IMR-90 (cell line): ENCODE results near the gene SPATA24. TPM values are rescaled to one million over a fixed set of nuclear protein-coding genes. Genes with fewer than 3 reads are reported as not detected.

ENCODE experiments used
- ATAC-seq: fragments of 200-7000 bp; cut with Tn5 transposase; 2 replicates; pipeline ENCODE4 v1.9.1; 2020; ENCODE audit warnings: low read depth, mild to moderate bottlenecking, moderate library complexity
- BruUV-seq: library from RNA; stranded (reverse); fragments of 400-500 nt; replicated peaks from 2 replicates; lab custom pipeline; 2021; lab: Mats Ljungman, UMichigan
- CTCF ChIA-PET: fragments of 300-600 bp; formaldehyde crosslinking; extraction: SDS; loops from one replicate; lab custom pipeline; 2021; ENCODE audit warnings: antibody characterized with exemption; lab: Yijun Ruan, JAX
- POLR2A ChIA-PET: fragments of 300-600 bp; sonication (Branson Sonifier 250); formaldehyde crosslinking; loops from one replicate; lab custom pipeline; 2022; ENCODE audit warnings: antibody characterized with exemption; ENCODE audit not compliant: unreplicated experiment; lab: Charles Lee
- DNase-seq: peaks from one replicate; pipeline ENCODE4 v3.0.0; 2013
- H2AFZ ChIP-seq: replicated peaks from 2 replicates; pipeline ENCODE3; 2013; ENCODE audit warnings: low read length, mild to moderate bottlenecking; ENCODE audit not compliant: poor library complexity
- H2AK5ac ChIP-seq: 2 replicates; pipeline ENCODE4 v1.6.1; 2013; ENCODE audit warnings: low read depth, low read length, inconsistent platforms
- H2AK9ac ChIP-seq: replicated peaks from 2 replicates; pipeline ENCODE3; 2013; ENCODE audit warnings: mild to moderate bottlenecking, low read depth, low read length, moderate library complexity; ENCODE audit not compliant: poor library complexity
- H2BK120ac ChIP-seq: 2 replicates; pipeline ENCODE4 v1.6.1; 2013; ENCODE audit warnings: low read depth, low read length, inconsistent platforms
- H2BK15ac ChIP-seq: 3 replicates; pipeline ENCODE4 v1.6.1; 2013; ENCODE audit warnings: low read depth, low read length, inconsistent platforms
- H2BK20ac ChIP-seq: 2 replicates; pipeline ENCODE4 v1.6.1; 2013; ENCODE audit warnings: low read depth, mild to moderate bottlenecking, inconsistent platforms, low read length, moderate library complexity
- H2BK5ac ChIP-seq: 2 replicates; pipeline ENCODE4 v1.6.1; 2013; ENCODE audit warnings: mild to moderate bottlenecking, low read depth, low read length, inconsistent platforms; ENCODE audit not compliant: poor library complexity, severe bottlenecking
- H3K14ac ChIP-seq: replicated peaks from 2 replicates; pipeline ENCODE4 v1.6.1; 2013; ENCODE audit warnings: low read depth, low read length, inconsistent platforms
- H3K18ac ChIP-seq: 2 replicates; pipeline ENCODE4 v1.6.1; 2013; ENCODE audit warnings: low read depth, low read length, control low read depth
- H3K23ac ChIP-seq: 2 replicates; pipeline ENCODE4 v1.6.1; 2013; ENCODE audit warnings: low read depth, low read length, inconsistent platforms
- H3K27ac ChIP-seq: 2 replicates; pipeline ENCODE4 v1.5.1; 2013; ENCODE audit warnings: mild to moderate bottlenecking, control low read depth, low read length; ENCODE audit not compliant: insufficient read depth
- H3K27me3 ChIP-seq: 2 replicates; pipeline ENCODE4 v1.6.1; 2013; ENCODE audit warnings: low read length; ENCODE audit not compliant: control insufficient read depth, insufficient read depth
- H3K36me3 ChIP-seq: 2 replicates; pipeline ENCODE4 v1.6.1; 2013; ENCODE audit warnings: low read length, mixed read lengths; ENCODE audit not compliant: control insufficient read depth, insufficient read depth
- H3K4ac ChIP-seq: 2 replicates; pipeline ENCODE4 v1.6.1; 2013; ENCODE audit warnings: low read depth, low read length, inconsistent platforms
- H3K4me1 ChIP-seq: 2 replicates; pipeline ENCODE4 v1.6.1; 2013; ENCODE audit warnings: low read length, mixed read lengths; ENCODE audit not compliant: control insufficient read depth, insufficient read depth
- H3K4me2 ChIP-seq: 2 replicates; pipeline ENCODE4 v1.6.1; 2013; ENCODE audit warnings: low read depth, mild to moderate bottlenecking, control low read depth, low read length, moderate library complexity
- H3K4me3 ChIP-seq: 2 replicates; pipeline ENCODE4 v1.5.1; 2013; ENCODE audit warnings: low read depth, mild to moderate bottlenecking, control low read depth, low read length, moderate library complexity; ENCODE audit not compliant: insufficient read depth
- H3K56ac ChIP-seq: 2 replicates; pipeline ENCODE4 v1.6.1; 2013; ENCODE audit warnings: low read length, inconsistent platforms; ENCODE audit not compliant: insufficient read depth; ENCODE audit errors: extremely low read depth
- H3K79me1 ChIP-seq, 2 experiments: 2 replicates each; pipeline ENCODE4 v1.6.1; 2013; ENCODE audit warnings: low read length in 2 of 2, inconsistent platforms in 1 of 2, low read depth in 1 of 2
- H3K9ac ChIP-seq: 2 replicates; pipeline ENCODE4 v1.6.1; 2013; ENCODE audit warnings: low read depth, low read length, control low read depth
- H3K9me1 ChIP-seq: 2 replicates; pipeline ENCODE4 v1.6.1; 2013; ENCODE audit warnings: low read length, inconsistent platforms; ENCODE audit not compliant: insufficient read depth
- H3K9me3 ChIP-seq: 2 replicates; pipeline ENCODE4 v1.6.1; 2013; ENCODE audit warnings: low read length; ENCODE audit not compliant: control insufficient read depth, insufficient read depth
- H4K20me1 ChIP-seq: 2 replicates; pipeline ENCODE4 v1.6.1; 2013; ENCODE audit warnings: low read length, inconsistent platforms; ENCODE audit not compliant: insufficient read depth
- H4K5ac ChIP-seq: 2 replicates; pipeline ENCODE4 v1.6.1; 2013; ENCODE audit warnings: mild to moderate bottlenecking, low read depth, low read length, control low read depth
- H4K8ac ChIP-seq, 2 experiments: 2 replicates each; pipeline ENCODE4 v1.6.1; 2013; ENCODE audit warnings: low read depth in 2 of 2, low read length in 2 of 2, control low read depth in 1 of 2, inconsistent platforms in 1 of 2
- H4K91ac ChIP-seq: 2 replicates; pipeline ENCODE4 v1.6.1; 2013; ENCODE audit warnings: low read depth, low read length, inconsistent platforms; ENCODE audit not compliant: insufficient read depth
- FOS ChIP-seq: fragments of 150-350 bp; IDR thresholded peaks from 2 replicates; pipeline ENCODE4 v1.6.1; 2016; ENCODE audit warnings: low read depth, low read length
- MAFK ChIP-seq: IDR thresholded peaks from 2 replicates; pipeline ENCODE4 v1.6.1; 2012; ENCODE audit warnings: low read depth, low read length, improper control_type of control experiment
- MAZ ChIP-seq: IDR thresholded peaks from 2 replicates; pipeline ENCODE4 v1.6.1; 2012; ENCODE audit warnings: low read depth, mild to moderate bottlenecking, low read length, improper control_type of control experiment, moderate library complexity, borderline replicate concordance
- MXI1 ChIP-seq: IDR thresholded peaks from 2 replicates; pipeline ENCODE4 v1.6.1; 2012; ENCODE audit warnings: low read depth, mild to moderate bottlenecking, low read length, moderate library complexity, borderline replicate concordance
- NFE2L2 ChIP-seq: fragments of 150-350 bp; IDR thresholded peaks from 2 replicates; pipeline ENCODE4 v1.6.1; 2016; ENCODE audit warnings: low read depth, mild to moderate bottlenecking, low read length
- POLR2A ChIP-seq: IDR thresholded peaks from 2 replicates; pipeline ENCODE4 v1.6.1; 2012; ENCODE audit warnings: mild to moderate bottlenecking, low read depth, low read length
- RAD21 ChIP-seq: IDR thresholded peaks from 2 replicates; pipeline ENCODE4 v1.6.1; 2012; ENCODE audit warnings: low read length, improper control_type of control experiment
- RCOR1 ChIP-seq: IDR thresholded peaks from 2 replicates; pipeline ENCODE4 v1.6.1; 2012; ENCODE audit warnings: mild to moderate bottlenecking, low read length, improper control_type of control experiment; ENCODE audit not compliant: insufficient replicate concordance
- RFX5 ChIP-seq: IDR thresholded peaks from 2 replicates; pipeline ENCODE4 v1.8.0; 2012; ENCODE audit warnings: low read depth, mild to moderate bottlenecking, low read length, moderate library complexity
- SMC3 ChIP-seq: fragments of 150-350 bp; IDR thresholded peaks from 2 replicates; pipeline ENCODE4 v1.6.1; 2016; ENCODE audit warnings: low read depth, mild to moderate bottlenecking, antibody characterized with exemption, low read length, moderate library complexity
- WGBS, 2 experiments: methylation state at CpG; one replicate each; pipeline versions ENCODE4 v1.1.5 to v1.1.7; 2013; ENCODE audit warnings: missing lambda C conversion rate in 2 of 2; ENCODE audit not compliant: insufficient read length in 1 of 2; ENCODE audit errors: extremely low coverage in 2 of 2; 5-methylcytosine and 5-hydroxymethylcytosine counted together
- dilution Hi-C: fragments of 300-500 bp; cut with HindIII; formaldehyde crosslinking; loops from one replicate; pipeline ENCODE4 v1.14.3; 2018; ENCODE audit warnings: low sequenced_read_pairs; ENCODE audit not compliant: unreplicated experiment
- in situ Hi-C: fragments of 300-500 bp; cut with MboI; formaldehyde crosslinking; loops from 3 replicates; pipeline ENCODE4 v1.14.3; 2019; ENCODE audit warnings: low sequenced_read_pairs, inconsistent platforms, mixed read lengths
- intact Hi-C: fragments of 100-400 bp; cut with micrococcal nuclease; formaldehyde crosslinking; loops from 2 replicates; pipeline ENCODE4 v1.10.0; 2022
- polyA plus RNA-seq, 3 experiments: library from polyadenylated mRNA; depleted of rRNA; stranded (reverse); fragments of >200 nt; gene quantifications; 2 replicates each; pipeline ENCODE4 v1.2.3, GENCODE V29; 2012; ENCODE audit warnings: low replicate concordance in 1 of 3
- total RNA-seq: library from RNA; depleted of rRNA; stranded (reverse); fragments of >200 nt; gene quantifications from 2 replicates; pipeline ENCODE4 v1.2.3, GENCODE V29; 2012

The SPATA24 gene
- total and polyA plus RNA-seq, 2 of the 4 experiments (the other 2 are of a cell fraction): 4.1 to 4.3 TPM

GRCh38 chr5:139376364-139376763, 27.5 kb downstream of the SPATA24 start:
- H4K91ac ChIP-seq: no peak overlapping the region
- POLR2A ChIA-PET: no interaction called here
- TF ChIP-seq MXI1 (no peak), FOS (no peak), MAZ (no peak), NFE2L2 (no peak), MAFK (no peak), RAD21 (no peak), RCOR1 (no peak), RFX5 (no peak), SMC3 (no peak), POLR2A (no peak)

More at GRCh38 chr5:139376364-139376763, 27.5 kb downstream of the SPATA24 start:
- BruUV-seq: no TSS peak
- H4K20me1 ChIP-seq: peaks cover 7% of the 10 kb centered on the region; the same call in 1 of the 2 replicates
- H3K9ac ChIP-seq: no peak overlapping the region
- no peak overlapping the region for H2BK5ac ChIP-seq
- no peak overlapping the region for H3K14ac ChIP-seq
- peaks cover 26% of the 10 kb centered on the region for H3K36me3 ChIP-seq
- no peaks in the 10 kb centered on the region for H3K27me3 ChIP-seq
- H3K4me1 ChIP-seq: peaks cover 4% of the 10 kb centered on the region; the same call in 1 of the 2 replicates
- CTCF ChIA-PET: no interaction called here
- H2BK120ac ChIP-seq: no peak overlapping the region
- no peak overlapping the region for H3K18ac ChIP-seq
- H2AK5ac ChIP-seq: no peak overlapping the region
- no peak overlapping the region for H4K5ac ChIP-seq
- no peak overlapping the region for H2AK9ac ChIP-seq
- ATAC-seq (no peak), DNase-seq (no peak)
- no peak overlapping the region for H2AFZ ChIP-seq
- 92% methylated on average over 2 of the region's 7 CpGs; no CpG with 5 or more reads in 1 of the 2 experiments for WGBS, 2 experiments
- H3K4ac ChIP-seq: no peak overlapping the region
- H3K23ac ChIP-seq: no peak overlapping the region
- H3K56ac ChIP-seq: no peak overlapping the region
- in situ Hi-C loops: no loop called here
- no peaks in the 10 kb centered on the region for H3K9me3 ChIP-seq
- H4K8ac ChIP-seq: no peak overlapping the region
- H2BK15ac ChIP-seq: no peak overlapping the region
- intact Hi-C loops: no loop called here
- no peak overlapping the region for H3K27ac ChIP-seq
- no peak overlapping the region for H2BK20ac ChIP-seq
- no peak overlapping the region for H3K4me2 ChIP-seq
- no peak overlapping the region for H3K4me3 ChIP-seq
- H3K9me1 ChIP-seq: peaks cover 17% of the 10 kb centered on the region
- peaks cover 3 to 15% of the 10 kb centered on the region in 2 experiments; a peak in 2 of 4 replicates for H3K79me1 ChIP-seq
- dilution Hi-C loops: no loop called here
